HepG2 (cell line): ENCODE results near the gene ABTB2. TPM values are rescaled to one million over a fixed set of nuclear protein-coding genes. Genes with fewer than 3 reads are reported as not detected.
A peak's percentile ranks its signal among the peaks of the same experiment; 100 is the strongest.

Experiments used
- ARNT2 ChIP-seq: sonication (generic); formaldehyde crosslinking; IDR thresholded peaks from 2 replicates; pipeline ENCODE4 v1.8.0; 2022; ENCODE audit warnings: mild to moderate bottlenecking, low read depth, missing genetic modification reagents, moderate library complexity
- IRX3 ChIP-seq: sonication (generic); formaldehyde crosslinking; IDR thresholded peaks from 2 replicates; pipeline ENCODE4 v1.8.1; 2023; ENCODE audit warnings: mild to moderate bottlenecking, low read depth, missing genetic modification reagents, borderline replicate concordance
- ISL2 ChIP-seq: sonication (generic); formaldehyde crosslinking; IDR thresholded peaks from 2 replicates; pipeline ENCODE4 v1.5.0; 2020; ENCODE audit warnings: missing genetic modification reagents
- KDM3A ChIP-seq: IDR thresholded peaks from 2 replicates; pipeline ENCODE4 v1.6.1; 2018; ENCODE audit warnings: low read depth, missing compliant biosample characterization
- KLF11 ChIP-seq: IDR thresholded peaks from 2 replicates; pipeline ENCODE4 v1.6.1; 2016; ENCODE audit warnings: missing compliant biosample characterization
- KMT2A ChIP-seq: sonication (generic); formaldehyde crosslinking; IDR thresholded peaks from 2 replicates; pipeline ENCODE4 v1.4.0; 2020; ENCODE audit warnings: missing genetic modification reagents
- SAP130 ChIP-seq: IDR thresholded peaks from 2 replicates; pipeline ENCODE4 v1.6.1; 2016; ENCODE audit warnings: low read depth
- ZBTB14 ChIP-seq: sonication (generic); formaldehyde crosslinking; IDR thresholded peaks from 2 replicates; pipeline ENCODE4 v1.4.0; 2020; ENCODE audit warnings: missing genetic modification reagents
- ZBTB2 ChIP-seq: sonication (generic); formaldehyde crosslinking; IDR thresholded peaks from 2 replicates; pipeline ENCODE4 v1.8.0; 2022; ENCODE audit warnings: low read depth, missing genetic modification reagents
- ZFP90 ChIP-seq: sonication (generic); formaldehyde crosslinking; IDR thresholded peaks from 2 replicates; pipeline ENCODE4 v1.8.0; 2022; ENCODE audit warnings: missing genetic modification reagents, mild to moderate bottlenecking, inconsistent platforms, borderline replicate concordance
- ZNF362 ChIP-seq: sonication (generic); formaldehyde crosslinking; IDR thresholded peaks from 2 replicates; pipeline ENCODE4 v1.4.0; 2020; ENCODE audit warnings: missing genetic modification reagents, mild to moderate bottlenecking, borderline replicate concordance
- ZNF619 ChIP-seq: sonication (generic); formaldehyde crosslinking; IDR thresholded peaks from 2 replicates; pipeline ENCODE4 v1.4.0; 2020; ENCODE audit warnings: mild to moderate bottlenecking, missing genetic modification reagents
- ZNF780A ChIP-seq: sonication (generic); formaldehyde crosslinking; IDR thresholded peaks from 2 replicates; pipeline ENCODE4 v1.8.0; 2022; ENCODE audit warnings: mild to moderate bottlenecking, missing genetic modification reagents, moderate library complexity
- polyA plus RNA-seq, 8 experiments: library from polyadenylated mRNA; depleted of rRNA in 3 of 8; stranded (reverse) in 7 of 8; unstranded in 1 of 8; fragments of >200 nt; fragmentation: Illumina TruSeq in 4 of 8; extraction: Trizol in 4 of 8; gene quantifications; 2 replicates each; pipeline versions ENCODE4 v1.2.1 to v1.2.3, GENCODE V29; 2011 to 2016; ENCODE audit warnings: low read depth in 4 of 8, missing spikeins in 1 of 8, mixed read lengths in 1 of 8; ENCODE audit not compliant: insufficient read depth in 1 of 8
- total RNA-seq, 5 experiments: library from RNA; depleted of rRNA; stranded (reverse); fragments of >200 nt; fragmentation: Illumina TruSeq; extraction: Trizol; gene quantifications; 2 replicates each; pipeline ENCODE4 v1.2.3, GENCODE V29; 2016; ENCODE audit warnings: low read depth in 1 of 5
- TF ChIP-seq, protein P1 (sequence below), 2 experiments: sonication (generic) in 1 of 2; formaldehyde crosslinking in 1 of 2; IDR thresholded peaks; 2 replicates each; pipeline versions ENCODE4 v1.6.1 to v1.9.0; 2014 to 2022; ENCODE audit warnings: antibody characterized with exemption in 1 of 2, borderline replicate concordance in 1 of 2, inconsistent platforms in 1 of 2, low read depth in 1 of 2, missing genetic modification reagents in 1 of 2
- TF ChIP-seq, protein P2 (sequence below): IDR thresholded peaks from 2 replicates; pipeline ENCODE4 v1.6.1; 2016; ENCODE audit warnings: missing genetic modification reagents, missing compliant biosample characterization
- TF ChIP-seq, protein P3 (sequence below): sonication (generic); formaldehyde crosslinking; IDR thresholded peaks from 2 replicates; pipeline ENCODE4 v1.4.0; 2020; ENCODE audit warnings: missing genetic modification reagents, borderline replicate concordance

The ABTB2 gene
- total and polyA plus RNA-seq, 2 of the 13 experiments (the other 11 are each of a cell fraction or from before 2014, with no cell fraction given): 5.1 to 15.4 TPM

DNA sequence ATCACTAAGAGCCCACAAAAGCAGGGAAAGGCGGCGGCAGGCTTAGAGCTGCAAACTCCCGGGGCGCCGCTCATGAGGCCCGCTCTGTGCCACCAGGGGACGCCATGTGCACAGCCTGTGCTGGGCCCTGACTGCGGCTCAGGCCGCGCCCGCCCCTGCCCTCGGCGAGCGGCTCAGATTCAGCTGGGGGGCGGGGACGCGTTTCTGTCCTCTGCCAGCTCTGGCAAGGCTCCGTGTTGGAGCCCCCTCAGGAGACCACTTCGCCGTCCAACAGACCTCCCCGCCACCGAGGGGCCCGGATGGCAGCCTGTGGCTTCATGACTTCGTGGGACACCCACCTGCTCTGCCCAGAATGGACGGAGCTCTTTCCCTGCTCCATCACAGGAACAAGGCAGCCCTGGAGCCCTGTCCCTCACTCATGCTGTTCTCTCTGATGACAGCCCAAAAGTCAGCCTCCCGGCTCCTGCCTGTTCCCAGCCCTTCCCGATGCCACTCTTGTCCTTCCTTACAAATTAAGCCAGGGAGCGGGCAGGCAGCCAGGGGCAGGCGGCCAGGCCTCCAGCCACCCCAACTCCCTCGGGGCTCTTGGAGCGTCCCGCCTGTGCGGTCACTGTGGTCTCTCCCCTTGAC, 183.3 kb downstream of the ABTB2 start (continued):
- TF ChIP-seq, protein P1, sequence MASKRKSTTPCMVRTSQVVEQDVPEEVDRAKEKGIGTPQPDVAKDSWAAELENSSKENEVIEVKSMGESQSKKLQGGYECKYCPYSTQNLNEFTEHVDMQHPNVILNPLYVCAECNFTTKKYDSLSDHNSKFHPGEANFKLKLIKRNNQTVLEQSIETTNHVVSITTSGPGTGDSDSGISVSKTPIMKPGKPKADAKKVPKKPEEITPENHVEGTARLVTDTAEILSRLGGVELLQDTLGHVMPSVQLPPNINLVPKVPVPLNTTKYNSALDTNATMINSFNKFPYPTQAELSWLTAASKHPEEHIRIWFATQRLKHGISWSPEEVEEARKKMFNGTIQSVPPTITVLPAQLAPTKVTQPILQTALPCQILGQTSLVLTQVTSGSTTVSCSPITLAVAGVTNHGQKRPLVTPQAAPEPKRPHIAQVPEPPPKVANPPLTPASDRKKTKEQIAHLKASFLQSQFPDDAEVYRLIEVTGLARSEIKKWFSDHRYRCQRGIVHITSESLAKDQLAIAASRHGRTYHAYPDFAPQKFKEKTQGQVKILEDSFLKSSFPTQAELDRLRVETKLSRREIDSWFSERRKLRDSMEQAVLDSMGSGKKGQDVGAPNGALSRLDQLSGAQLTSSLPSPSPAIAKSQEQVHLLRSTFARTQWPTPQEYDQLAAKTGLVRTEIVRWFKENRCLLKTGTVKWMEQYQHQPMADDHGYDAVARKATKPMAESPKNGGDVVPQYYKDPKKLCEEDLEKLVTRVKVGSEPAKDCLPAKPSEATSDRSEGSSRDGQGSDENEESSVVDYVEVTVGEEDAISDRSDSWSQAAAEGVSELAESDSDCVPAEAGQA (IDR thresholded peaks at IDR 0.05; ENCODE audit: low read depth): 0 out of 2 replicates have a peak, but pooled peaks have one; percentile 28
- TF ChIP-seq, protein P1 (CRISPR knock-in tag; IDR thresholded peaks at IDR 0.05; ENCODE audit: borderline replicate concordance): no peak
- TF ChIP-seq ZNF780A (no peak), ISL2 (CRISPR knock-in tag) (peak; percentile 46; the same call in 1 of the 2 replicates), IRX3 (CRISPR knock-in tag) (no peak), KLF11 (0 out of 2 replicates have a peak, but pooled peaks have one; percentile 37), KMT2A (CRISPR knock-in tag) (peak; percentile 75; the same call in 1 of the 2 replicates), ZNF362 (CRISPR knock-in tag) (no peak), KDM3A (peak; percentile 80), ARNT2 (CRISPR knock-in tag) (no peak; the same call in 1 of the 2 replicates), ZNF619 (CRISPR knock-in tag) (peak; percentile 49; the same call in 1 of the 2 replicates), ZBTB2 (CRISPR knock-in tag) (no peak), ZBTB14 (CRISPR knock-in tag) (no peak), ZFP90 (CRISPR knock-in tag) (peak; percentile 54; the same call in 1 of the 2 replicates), SAP130 (peak; percentile 68)
- TF ChIP-seq, protein P2, sequence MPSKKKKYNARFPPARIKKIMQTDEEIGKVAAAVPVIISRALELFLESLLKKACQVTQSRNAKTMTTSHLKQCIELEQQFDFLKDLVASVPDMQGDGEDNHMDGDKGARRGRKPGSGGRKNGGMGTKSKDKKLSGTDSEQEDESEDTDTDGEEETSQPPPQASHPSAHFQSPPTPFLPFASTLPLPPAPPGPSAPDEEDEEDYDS (CRISPR knock-in tag): 0 out of 2 replicates have a peak, but pooled peaks have one; percentile 49
- TF ChIP-seq, protein P3, sequence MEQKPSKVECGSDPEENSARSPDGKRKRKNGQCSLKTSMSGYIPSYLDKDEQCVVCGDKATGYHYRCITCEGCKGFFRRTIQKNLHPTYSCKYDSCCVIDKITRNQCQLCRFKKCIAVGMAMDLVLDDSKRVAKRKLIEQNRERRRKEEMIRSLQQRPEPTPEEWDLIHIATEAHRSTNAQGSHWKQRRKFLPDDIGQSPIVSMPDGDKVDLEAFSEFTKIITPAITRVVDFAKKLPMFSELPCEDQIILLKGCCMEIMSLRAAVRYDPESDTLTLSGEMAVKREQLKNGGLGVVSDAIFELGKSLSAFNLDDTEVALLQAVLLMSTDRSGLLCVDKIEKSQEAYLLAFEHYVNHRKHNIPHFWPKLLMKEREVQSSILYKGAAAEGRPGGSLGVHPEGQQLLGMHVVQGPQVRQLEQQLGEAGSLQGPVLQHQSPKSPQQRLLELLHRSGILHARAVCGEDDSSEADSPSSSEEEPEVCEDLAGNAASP (CRISPR knock-in tag): peak; percentile 65; the same call in 1 of the 2 replicates
